IPS DF 6.9 (cell line): ENCODE data around the gene PKD1L1.
"Not testable (repeated sequence)": the region's sequence is repeated elsewhere in the genome, so short reads cannot be mapped to it uniquely, and the experiment has no call there.

Experiments
- DNase-seq: peaks from one replicate; pipeline ENCODE4 v3.0.0-alpha.2; 2013; ENCODE audit warnings: low read depth, low spot score
- H3K27ac ChIP-seq: one replicate; pipeline ENCODE4 v1.5.1; 2013; ENCODE audit warnings: low read length, control low read depth
- H3K27me3 ChIP-seq: 2 replicates; pipeline ENCODE4 v1.6.1; 2013; ENCODE audit warnings: mild to moderate bottlenecking, low read length; ENCODE audit not compliant: control insufficient read depth, insufficient read depth
- H3K36me3 ChIP-seq: 2 replicates; pipeline ENCODE4 v1.6.1; 2013; ENCODE audit warnings: low read length; ENCODE audit not compliant: control insufficient read depth, insufficient read depth
- H3K4me1 ChIP-seq: 2 replicates; pipeline ENCODE4 v1.6.1; 2013; ENCODE audit warnings: low read length; ENCODE audit not compliant: control insufficient read depth, insufficient read depth
- H3K4me3 ChIP-seq: 2 replicates; pipeline ENCODE4 v1.5.1; 2013; ENCODE audit warnings: mild to moderate bottlenecking, low read length
- H3K9me3 ChIP-seq: 2 replicates; pipeline ENCODE4 v1.6.1; 2013; ENCODE audit warnings: low read length, inconsistent platforms; ENCODE audit not compliant: control insufficient read depth, insufficient read depth
- WGBS: extraction: QIAGEN DNeasy Blood & Tissue Kit; methylation state at CpG from one replicate; pipeline ENCODE4 v1.1.7; 2013; ENCODE audit warnings: mixed read lengths, missing lambda C conversion rate; ENCODE audit not compliant: insufficient read length, insufficient coverage; 5-methylcytosine and 5-hydroxymethylcytosine counted together

PKD1L1 gene

DNA sequence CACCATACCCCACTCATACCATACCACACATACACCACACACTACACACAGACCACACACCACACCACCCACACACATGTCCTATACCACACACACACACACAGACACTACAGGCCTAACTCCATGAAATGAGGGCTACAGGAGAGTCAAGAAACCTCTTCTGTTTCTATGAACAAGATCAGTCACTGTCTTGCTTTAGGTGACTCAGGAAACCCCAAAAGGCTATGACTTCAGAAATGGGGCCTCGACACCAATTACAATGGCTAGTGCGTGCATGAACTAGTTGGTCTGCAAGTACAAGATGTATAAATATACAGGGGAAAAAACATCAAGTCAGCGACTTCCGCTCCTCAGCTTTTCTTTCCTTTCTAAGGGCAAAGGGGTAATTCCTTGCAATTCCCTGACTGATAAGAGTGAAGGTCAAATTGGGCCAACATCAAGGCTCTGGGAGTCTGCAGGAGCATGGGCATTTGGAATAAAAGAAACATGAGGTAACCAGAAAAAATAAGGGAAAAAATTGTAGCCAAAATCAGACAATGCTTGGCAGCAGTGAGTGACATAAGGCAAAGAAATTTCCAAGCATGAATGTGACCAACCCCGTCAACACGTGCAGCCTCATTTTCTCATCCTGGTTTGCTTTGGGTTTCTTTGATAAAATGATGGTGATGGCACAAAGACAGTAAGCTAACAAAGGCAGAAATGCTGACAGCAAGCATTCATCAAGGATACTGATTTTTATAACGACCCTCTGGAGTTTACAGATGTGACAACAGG is 1.5 kb downstream of the PKD1L1 start:
- Histone ChIP-seq H3K4me3 (no peak overlapping the region), H3K36me3 (no peaks in the 10 kb centered on the region), H3K9me3 (no peaks in the 10 kb centered on the region), H3K4me1 (no peaks in the 10 kb centered on the region), H3K27me3 (no peaks in the 10 kb centered on the region), H3K27ac (no peak overlapping the region)
- no CpG with 5 or more reads among the region's 7 CpGs for WGBS
- DNase-seq, result no peak

DNA sequence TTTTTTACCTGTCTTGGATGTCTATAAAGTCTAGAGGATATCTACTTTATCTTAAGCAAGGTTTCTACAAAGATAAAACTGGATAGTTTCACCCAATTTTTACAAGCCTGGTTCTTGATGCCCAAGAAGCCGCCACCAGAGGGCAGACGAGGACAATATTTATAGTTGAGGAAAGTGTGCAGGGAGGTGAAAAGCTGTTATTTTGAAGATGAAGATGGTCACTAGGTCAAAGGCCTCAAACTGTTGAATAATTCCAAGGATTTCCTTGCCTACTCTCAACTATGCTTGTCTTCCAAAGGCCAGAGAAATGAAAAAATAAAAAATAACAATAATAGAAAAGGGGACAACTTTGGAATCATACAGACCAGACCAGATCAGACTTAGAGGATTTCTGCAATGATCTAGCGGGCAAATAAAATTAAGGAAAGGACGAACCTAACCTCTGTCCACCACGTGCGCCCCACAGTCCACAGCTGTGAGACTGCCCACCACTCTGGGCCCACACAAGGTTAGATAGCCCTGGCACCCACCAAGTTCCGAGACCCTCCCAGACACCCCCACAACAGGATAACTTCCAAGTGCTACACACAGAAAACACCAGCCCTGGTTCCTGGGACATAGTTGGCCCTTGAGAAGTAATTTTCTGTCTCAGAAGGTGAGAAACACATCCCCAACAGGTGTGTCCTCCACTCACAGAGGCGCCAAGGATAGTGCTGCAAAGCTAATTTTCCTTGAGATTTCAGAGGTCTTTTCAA is 2.8 kb downstream of the PKD1L1 start:
- H3K9me3 ChIP-seq, result no peaks in the 10 kb centered on the region
- H3K4me3 ChIP-seq, result no peak overlapping the region
- WGBS, result no CpG with 5 or more reads among the region's 8 CpGs
- no peaks in the 10 kb centered on the region for H3K27me3 ChIP-seq
- 0 out of 2 replicates have a peak, but pooled peaks cover 1% of the 10 kb centered on the region for H3K4me1 ChIP-seq
- no peak overlapping the region for H3K27ac ChIP-seq
- H3K36me3 ChIP-seq, result no peaks in the 10 kb centered on the region
- DNase-seq, result no peak

DNA sequence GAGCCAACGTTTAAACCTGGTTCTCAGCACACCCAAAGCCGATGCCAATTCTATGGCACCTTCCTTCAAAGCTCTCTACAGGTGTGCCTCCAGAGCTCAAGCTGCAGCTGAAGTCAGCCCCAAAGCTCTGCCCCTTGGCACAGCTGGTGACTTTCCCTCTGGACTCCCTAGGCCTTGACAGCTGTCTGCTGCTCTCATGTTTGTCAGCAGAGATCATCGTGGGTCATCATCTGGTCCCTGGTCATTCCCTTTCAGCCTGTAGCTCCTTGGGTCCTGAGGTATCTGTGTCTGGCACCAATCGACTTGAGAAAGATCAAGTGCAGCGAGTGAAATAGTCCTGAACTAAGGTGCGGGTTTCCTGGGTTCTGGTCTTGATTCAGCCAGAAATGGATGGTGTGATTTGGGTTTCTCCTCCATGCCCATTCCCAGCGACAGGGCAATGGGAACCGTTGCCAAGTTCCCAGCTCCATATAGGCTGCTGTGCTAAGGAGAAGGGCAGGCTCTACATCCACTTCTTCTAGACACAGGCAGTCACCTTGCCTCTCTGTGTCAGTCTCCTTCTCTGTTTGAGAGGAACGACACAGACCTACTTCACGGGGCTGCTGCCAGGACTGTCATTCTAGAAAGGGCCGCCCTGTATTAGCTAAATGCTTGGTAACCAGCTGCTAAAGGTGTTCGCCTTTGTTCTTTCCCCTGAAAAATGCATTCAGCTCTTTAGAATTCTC is 3.6 kb downstream of the PKD1L1 start:
- no peak for DNase-seq
- WGBS, result no CpG with 5 or more reads among the region's 12 CpGs
- no peaks in the 10 kb centered on the region for H3K36me3 ChIP-seq
- no peaks in the 10 kb centered on the region for H3K27me3 ChIP-seq
- H3K9me3 ChIP-seq, result no peaks in the 10 kb centered on the region
- 0 out of 2 replicates have a peak, but pooled peaks cover 1% of the 10 kb centered on the region for H3K4me1 ChIP-seq
- no peak overlapping the region for H3K27ac ChIP-seq
- no peak overlapping the region for H3K4me3 ChIP-seq

DNA sequence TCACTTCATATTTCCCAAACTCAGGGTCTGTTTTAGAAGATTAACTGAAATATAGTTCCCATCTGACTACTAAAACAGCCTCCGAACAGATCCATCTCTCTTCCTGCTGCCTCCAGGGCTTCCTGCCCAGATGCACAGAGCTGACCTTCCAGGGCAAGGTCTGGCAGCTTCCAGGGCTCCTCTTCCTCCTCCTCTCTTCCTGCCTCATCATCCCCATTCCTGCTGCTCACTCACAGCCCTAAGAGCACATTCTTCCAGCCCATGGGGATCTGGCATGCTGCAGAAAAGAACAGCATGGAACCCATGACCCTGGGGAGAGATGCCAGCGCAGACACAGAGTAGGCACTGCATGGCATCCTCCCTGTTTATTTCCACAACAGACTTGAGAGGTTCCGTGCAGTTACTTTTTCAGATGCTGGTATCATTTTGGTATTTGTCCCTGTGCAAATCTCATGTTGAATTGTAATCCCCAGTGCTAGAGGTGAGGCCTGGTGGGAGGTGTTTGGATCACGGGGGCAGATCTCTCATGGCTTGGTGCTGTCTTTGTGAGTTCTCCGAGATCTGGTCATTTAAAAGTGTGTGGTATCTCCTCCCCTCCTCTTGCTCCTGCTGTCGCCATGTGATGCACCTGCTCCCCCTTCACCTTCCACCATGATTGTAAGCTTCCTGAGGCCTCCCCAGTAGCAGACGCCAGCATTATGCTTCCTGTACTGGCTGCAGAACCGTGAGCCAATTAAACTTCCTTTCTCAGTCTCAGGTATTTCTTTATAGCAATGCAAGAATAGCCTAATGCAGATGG is 4.4 kb downstream of the PKD1L1 start:
- Histone ChIP-seq H3K27ac (no peak overlapping the region), H3K4me3 (no peak overlapping the region), H3K36me3 (no peaks in the 10 kb centered on the region), H3K4me1 (0 out of 2 replicates have a peak, but pooled peaks cover 1% of the 10 kb centered on the region), H3K9me3 (no peaks in the 10 kb centered on the region), H3K27me3 (no peaks in the 10 kb centered on the region)
- no peak for DNase-seq
- WGBS, result no CpG with 5 or more reads among the region's 8 CpGs

DNA sequence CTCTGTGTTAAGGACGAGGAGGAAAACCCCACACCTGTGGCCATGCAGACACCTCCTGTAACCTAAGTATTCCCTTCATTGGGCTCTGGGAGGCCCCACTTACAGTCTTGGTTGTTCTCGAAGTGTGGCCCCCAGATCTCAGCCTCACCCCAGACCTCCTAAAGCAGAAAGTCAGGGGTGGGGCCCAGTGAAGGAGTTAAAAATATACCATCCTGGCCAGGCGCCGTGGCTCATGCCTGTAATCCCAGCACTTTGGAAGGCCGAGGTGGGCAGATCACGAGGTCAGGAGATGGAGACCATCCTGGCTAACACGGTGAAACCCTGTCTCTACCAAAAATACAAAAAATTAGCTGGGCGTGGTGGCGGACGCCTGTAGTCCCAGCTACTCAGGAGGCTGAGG is 5.6 kb downstream of the PKD1L1 start:
- H3K9me3 ChIP-seq, H3K27ac ChIP-seq, H3K36me3 ChIP-seq, H3K4me3 ChIP-seq, H3K4me1 ChIP-seq, DNase-seq, H3K27me3 ChIP-seq: not testable (repeated sequence)
- no CpG with 5 or more reads among the region's 10 CpGs for WGBS

DNA sequence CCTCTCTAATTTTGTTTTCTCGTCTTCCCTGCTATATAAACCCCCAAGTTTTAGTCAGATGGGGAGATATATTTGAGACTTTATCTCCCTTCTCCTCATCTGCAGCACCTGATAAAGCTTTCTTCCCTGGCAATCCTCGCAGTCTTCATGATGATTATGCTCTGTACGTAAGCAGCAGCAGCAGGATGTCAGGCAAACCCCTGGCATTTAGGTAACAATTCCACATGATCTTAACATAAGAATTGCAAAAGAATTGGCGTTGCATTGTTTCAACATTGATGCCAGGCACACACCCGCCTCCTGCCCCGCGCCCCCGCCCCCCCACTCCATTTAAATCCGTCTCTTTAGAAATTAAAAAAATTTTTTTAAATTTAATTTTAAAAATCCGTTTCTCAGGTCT is 6.1 kb downstream of the PKD1L1 start:
- no peaks in the 10 kb centered on the region for H3K27me3 ChIP-seq
- no peaks in the 10 kb centered on the region for H3K9me3 ChIP-seq
- no peak for DNase-seq
- no peak overlapping the region for H3K27ac ChIP-seq
- WGBS, result 100% methylated on average over 3 of the region's 10 CpGs
- no peaks in the 10 kb centered on the region for H3K36me3 ChIP-seq
- 0 out of 2 replicates have a peak, but pooled peaks cover 1% of the 10 kb centered on the region for H3K4me1 ChIP-seq
- no peak overlapping the region for H3K4me3 ChIP-seq

DNA sequence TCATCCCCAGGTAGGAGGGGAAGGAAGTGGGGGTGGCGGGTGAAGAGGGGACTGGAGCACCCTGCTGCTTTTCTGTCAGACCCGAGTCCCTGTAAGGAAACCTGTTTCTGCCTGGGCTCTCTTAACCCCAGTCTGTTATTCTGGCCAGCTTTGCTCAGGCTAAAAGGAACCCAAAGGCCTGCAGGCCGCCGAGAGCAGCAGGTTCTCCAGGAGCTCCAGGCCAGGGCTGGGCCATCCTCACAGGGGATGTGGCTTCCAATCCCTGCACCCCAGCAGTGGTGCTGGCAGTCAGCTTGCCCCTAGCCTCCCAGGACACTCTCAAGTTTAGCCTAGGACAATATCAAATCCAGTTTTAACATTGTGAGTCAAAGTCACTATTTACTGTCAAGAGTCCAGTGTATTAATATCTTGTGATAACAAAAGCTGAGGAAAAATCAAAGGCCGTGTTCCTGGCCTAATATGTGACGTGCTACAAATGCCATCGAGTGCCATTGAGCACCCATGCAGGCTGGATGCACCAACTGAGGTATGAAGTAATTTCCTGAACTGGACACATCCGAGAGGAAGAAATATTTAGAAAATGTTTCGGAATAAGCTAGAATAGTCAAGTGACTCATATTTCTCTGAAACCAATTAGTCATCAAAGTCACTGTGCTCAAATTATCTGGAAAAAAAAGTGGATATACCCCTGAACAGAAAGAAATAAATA is 7.0 kb downstream of the PKD1L1 start:
- Histone ChIP-seq H3K36me3 (no peaks in the 10 kb centered on the region), H3K4me1 (0 out of 2 replicates have a peak, but pooled peaks cover 1% of the 10 kb centered on the region), H3K27me3 (no peaks in the 10 kb centered on the region), H3K27ac (no peak overlapping the region), H3K4me3 (no peak overlapping the region), H3K9me3 (no peaks in the 10 kb centered on the region)
- no CpG with 5 or more reads among the region's 9 CpGs for WGBS
- no peak for DNase-seq

DNA sequence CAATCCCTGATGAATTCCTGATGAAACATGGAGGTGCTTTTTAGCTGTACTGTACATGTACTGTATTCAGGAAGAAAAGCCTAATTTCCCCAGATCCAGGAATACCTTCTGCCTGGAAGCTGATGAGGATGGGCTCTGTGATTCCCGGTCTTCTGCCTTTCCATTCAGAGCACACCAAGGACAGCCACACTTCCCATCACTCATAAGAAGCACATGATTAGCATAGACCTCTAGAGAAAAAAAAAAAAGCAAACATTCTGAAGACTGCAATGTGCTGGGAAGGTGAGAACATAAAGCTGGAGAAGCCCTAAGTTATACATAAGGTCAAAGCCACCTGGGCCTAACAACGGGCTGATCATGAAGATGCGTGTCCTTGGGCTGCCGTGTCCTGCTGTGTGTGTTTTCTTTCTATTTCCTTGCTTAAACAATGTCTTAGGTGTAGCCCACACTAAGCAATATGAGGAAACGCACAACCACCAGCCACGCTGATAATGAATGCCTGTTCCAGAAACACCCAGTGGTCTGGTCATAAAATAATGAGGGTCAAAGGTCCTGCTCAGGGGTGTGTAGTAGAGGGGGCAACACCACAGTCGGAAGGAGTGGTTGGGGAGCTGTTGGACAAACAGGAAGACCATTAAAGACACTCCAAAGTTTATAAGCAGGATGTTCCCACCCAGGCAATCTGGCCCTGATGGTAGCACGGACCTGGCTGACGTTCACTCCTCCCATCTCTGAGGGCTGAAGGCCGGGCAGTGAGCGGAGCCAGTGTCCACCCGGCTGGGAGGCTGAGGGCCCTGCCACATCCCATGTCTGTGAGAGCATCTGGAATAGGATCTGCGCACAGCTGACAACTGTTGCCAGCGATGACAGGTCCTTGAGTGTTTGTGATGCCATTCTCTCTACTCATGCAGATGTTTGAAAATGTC is 7.9 kb downstream of the PKD1L1 start:
- Histone ChIP-seq H3K4me3 (no peak overlapping the region), H3K9me3 (no peaks in the 10 kb centered on the region), H3K27ac (no peak overlapping the region), H3K36me3 (no peaks in the 10 kb centered on the region), H3K4me1 (0 out of 2 replicates have a peak, but pooled peaks cover 1% of the 10 kb centered on the region), H3K27me3 (no peaks in the 10 kb centered on the region)
- no CpG with 5 or more reads among the region's 14 CpGs for WGBS
- no peak for DNase-seq
